COLO829 (cell line): ENCODE data around the gene TRIP6.

Source experiments
- DNase-seq: peaks from one replicate; pipeline ENCODE4 v3.0.0; 2012; ENCODE audit warnings: low spot score

Gene TRIP6

GRCh38 chr7:100874577-100875355 is 7.6 kb downstream of the TRIP6 start, which contains the start of gene SRRT:
Gene SRRT (plus strand): TSS chr7:100875103. CDS start chr7:100875591, 488 bp downstream.
- DNase-seq = peak; percentile 100

GRCh38 chr7:100875356-100875751 is 8.2 kb downstream of the TRIP6 start:
- DNase-seq = no peak

GRCh38 chr7:100878013-100878412 is 10.8 kb downstream of the TRIP6 start:
- no peak for DNase-seq

- no peak for DNase-seq
Observed at GRCh38 chr7:100878685-100879084, 11.5 kb downstream of the TRIP6 start.

- no peak for DNase-seq
Observed at GRCh38 chr7:100879685-100880261, 12.6 kb downstream of the TRIP6 start.

GRCh38 chr7:100880645-100881044 is 13.5 kb downstream of the TRIP6 start:
- no peak for DNase-seq

- no peak for DNase-seq
Observed at GRCh38 chr7:100881136-100881535, 13.9 kb downstream of the TRIP6 start.

GRCh38 chr7:100882201-100882600 is 15.0 kb downstream of the TRIP6 start:
- no peak for DNase-seq

- no peak for DNase-seq
Observed at GRCh38 chr7:100882785-100883526, 15.8 kb downstream of the TRIP6 start.

GRCh38 chr7:100884736-100885439 is 17.7 kb downstream of the TRIP6 start:
- DNase-seq = no peak

GRCh38 chr7:100885440-100886141 is 18.4 kb downstream of the TRIP6 start:
- no peak for DNase-seq

GRCh38 chr7:100886142-100886935 is 19.2 kb downstream of the TRIP6 start:
- no peak for DNase-seq

- DNase-seq = no peak
Observed at GRCh38 chr7:100886936-100887515, 19.8 kb downstream of the TRIP6 start.

- no peak for DNase-seq
Observed at GRCh38 chr7:100887516-100888290, 20.5 kb downstream of the TRIP6 start.

GRCh38 chr7:100888291-100888987 is 21.3 kb downstream of the TRIP6 start:
- DNase-seq = no peak

GRCh38 chr7:100888988-100889750 is 22.0 kb downstream of the TRIP6 start, which contains the start of gene UFSP1:
Gene UFSP1 (minus strand): TSS chr7:100889715. CDS start chr7:100889271, 444 bp downstream.
- no peak for DNase-seq

- no peak for DNase-seq
Observed at GRCh38 chr7:100890653-100891567, 23.7 kb downstream of the TRIP6 start.
